Loucy (cell line): ENCODE data around the gene PIBF1.

ENCODE experiments used
- EZH2phosphoT487 ChIP-seq: fragments of 200-600 bp; IDR thresholded peaks from 2 replicates; pipeline ENCODE4 v1.6.1; 2018; ENCODE audit warnings: antibody characterized with exemption, mild to moderate bottlenecking, moderate library complexity, borderline replicate concordance
- TF ChIP-seq, protein P1 (sequence below): fragments of 200-600 bp; sonication (generic); conservative IDR thresholded peaks from 2 replicates; pipeline ENCODE4 v1.5.1; 2014; ENCODE audit warnings: mild to moderate bottlenecking, antibody characterized with exemption, low read length

DNA sequence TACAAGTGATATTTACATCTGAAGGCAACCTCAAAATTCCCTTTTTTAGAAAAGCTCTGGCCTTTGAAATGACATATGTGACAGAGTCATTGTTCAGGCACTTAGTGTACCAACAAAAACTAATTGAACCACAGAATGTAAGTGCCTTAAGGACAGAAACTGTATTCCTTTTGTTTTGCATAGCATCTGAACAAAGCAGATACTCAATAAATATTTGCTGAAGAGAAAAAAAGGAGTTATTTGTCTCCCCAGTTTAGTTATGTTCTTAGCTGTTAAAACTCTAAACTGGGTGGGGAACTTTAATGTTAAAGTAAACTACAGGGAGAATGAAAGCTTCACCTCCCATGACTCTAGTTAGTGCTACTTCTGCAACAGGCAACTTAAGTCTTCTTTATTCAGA lies 220.0 kb downstream of the PIBF1 start:
- TF ChIP-seq, protein P1, sequence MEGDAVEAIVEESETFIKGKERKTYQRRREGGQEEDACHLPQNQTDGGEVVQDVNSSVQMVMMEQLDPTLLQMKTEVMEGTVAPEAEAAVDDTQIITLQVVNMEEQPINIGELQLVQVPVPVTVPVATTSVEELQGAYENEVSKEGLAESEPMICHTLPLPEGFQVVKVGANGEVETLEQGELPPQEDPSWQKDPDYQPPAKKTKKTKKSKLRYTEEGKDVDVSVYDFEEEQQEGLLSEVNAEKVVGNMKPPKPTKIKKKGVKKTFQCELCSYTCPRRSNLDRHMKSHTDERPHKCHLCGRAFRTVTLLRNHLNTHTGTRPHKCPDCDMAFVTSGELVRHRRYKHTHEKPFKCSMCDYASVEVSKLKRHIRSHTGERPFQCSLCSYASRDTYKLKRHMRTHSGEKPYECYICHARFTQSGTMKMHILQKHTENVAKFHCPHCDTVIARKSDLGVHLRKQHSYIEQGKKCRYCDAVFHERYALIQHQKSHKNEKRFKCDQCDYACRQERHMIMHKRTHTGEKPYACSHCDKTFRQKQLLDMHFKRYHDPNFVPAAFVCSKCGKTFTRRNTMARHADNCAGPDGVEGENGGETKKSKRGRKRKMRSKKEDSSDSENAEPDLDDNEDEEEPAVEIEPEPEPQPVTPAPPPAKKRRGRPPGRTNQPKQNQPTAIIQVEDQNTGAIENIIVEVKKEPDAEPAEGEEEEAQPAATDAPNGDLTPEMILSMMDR, result no peak
- no peak for TF ChIP-seq EZH2phosphoT487
